Activated CD4-positive, alpha-beta T cell treated with anti-CD3 and anti-CD28 coated beads, Interleukin-2, amount 10 ng/mL, durations not matched to agents 24 days and 14 days (primary cell): Measurements from ENCODE around the gene ZBP1. TPM values are rescaled to one million over a fixed set of nuclear protein-coding genes. Genes with fewer than 3 reads are reported as not detected.

ENCODE experiments used
- total RNA-seq: library from RNA; stranded (reverse); gene quantifications from 2 replicates; pipeline ENCODE4 v1.2.3, GENCODE V29; 2022

Gene ZBP1
- total RNA-seq, 1 donor from 2014 or later: 0.51 TPM

Other genes with a start within 250 kb of the ZBP1 start
- gene RBM38, start 229.0 kb downstream of the ZBP1 start, total RNA-seq: 100 and 103 TPM in 2 replicates
- not detected in 2 replicates for gene CTCFL, start 95.3 kb downstream of the ZBP1 start, total RNA-seq
- gene PCK1, start 59.3 kb downstream of the ZBP1 start, total RNA-seq: not detected in 2 replicates
- gene PMEPA1, start 89.6 kb upstream of the ZBP1 start, total RNA-seq: 0.66 and 0.82 TPM in 2 replicates